ENCODE measurements around the gene NCKAP1.

DNA sequence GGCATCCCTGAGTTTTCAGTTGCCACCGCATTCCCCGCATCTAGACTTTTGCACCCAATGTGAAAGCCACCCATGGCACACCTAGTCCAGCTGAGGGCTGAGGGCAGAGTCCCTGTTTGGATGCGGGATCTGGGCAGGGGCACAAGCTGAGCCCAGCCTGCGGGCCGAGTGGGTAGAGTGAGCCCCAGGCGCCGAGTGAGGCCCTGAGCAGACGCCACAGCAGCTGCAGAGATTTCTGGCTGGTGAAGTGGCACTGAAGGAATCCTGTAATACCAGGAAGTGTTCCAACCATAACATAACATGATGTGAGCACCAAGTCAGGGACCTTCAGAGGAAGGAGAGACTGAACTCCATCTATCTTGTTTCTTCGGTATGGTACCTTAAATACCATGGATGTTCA lies 144.1 kb downstream of the NCKAP1 start:
- TF ChIP-seq, protein P1, sequence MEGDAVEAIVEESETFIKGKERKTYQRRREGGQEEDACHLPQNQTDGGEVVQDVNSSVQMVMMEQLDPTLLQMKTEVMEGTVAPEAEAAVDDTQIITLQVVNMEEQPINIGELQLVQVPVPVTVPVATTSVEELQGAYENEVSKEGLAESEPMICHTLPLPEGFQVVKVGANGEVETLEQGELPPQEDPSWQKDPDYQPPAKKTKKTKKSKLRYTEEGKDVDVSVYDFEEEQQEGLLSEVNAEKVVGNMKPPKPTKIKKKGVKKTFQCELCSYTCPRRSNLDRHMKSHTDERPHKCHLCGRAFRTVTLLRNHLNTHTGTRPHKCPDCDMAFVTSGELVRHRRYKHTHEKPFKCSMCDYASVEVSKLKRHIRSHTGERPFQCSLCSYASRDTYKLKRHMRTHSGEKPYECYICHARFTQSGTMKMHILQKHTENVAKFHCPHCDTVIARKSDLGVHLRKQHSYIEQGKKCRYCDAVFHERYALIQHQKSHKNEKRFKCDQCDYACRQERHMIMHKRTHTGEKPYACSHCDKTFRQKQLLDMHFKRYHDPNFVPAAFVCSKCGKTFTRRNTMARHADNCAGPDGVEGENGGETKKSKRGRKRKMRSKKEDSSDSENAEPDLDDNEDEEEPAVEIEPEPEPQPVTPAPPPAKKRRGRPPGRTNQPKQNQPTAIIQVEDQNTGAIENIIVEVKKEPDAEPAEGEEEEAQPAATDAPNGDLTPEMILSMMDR (conservative IDR thresholded peaks at IDR 0.05) = no peak
- no peak for TF ChIP-seq ZFX (IDR thresholded peaks at IDR 0.05)

Measured in C4-2B (cell line).